COR-L47 (cell line): ENCODE results near the gene ADARB1.

Source experiments
- DNase-seq: peaks from one replicate; lab custom pipeline; 2025; lab: John Stamatoyannopoulos, UW

ADARB1 gene

DNA sequence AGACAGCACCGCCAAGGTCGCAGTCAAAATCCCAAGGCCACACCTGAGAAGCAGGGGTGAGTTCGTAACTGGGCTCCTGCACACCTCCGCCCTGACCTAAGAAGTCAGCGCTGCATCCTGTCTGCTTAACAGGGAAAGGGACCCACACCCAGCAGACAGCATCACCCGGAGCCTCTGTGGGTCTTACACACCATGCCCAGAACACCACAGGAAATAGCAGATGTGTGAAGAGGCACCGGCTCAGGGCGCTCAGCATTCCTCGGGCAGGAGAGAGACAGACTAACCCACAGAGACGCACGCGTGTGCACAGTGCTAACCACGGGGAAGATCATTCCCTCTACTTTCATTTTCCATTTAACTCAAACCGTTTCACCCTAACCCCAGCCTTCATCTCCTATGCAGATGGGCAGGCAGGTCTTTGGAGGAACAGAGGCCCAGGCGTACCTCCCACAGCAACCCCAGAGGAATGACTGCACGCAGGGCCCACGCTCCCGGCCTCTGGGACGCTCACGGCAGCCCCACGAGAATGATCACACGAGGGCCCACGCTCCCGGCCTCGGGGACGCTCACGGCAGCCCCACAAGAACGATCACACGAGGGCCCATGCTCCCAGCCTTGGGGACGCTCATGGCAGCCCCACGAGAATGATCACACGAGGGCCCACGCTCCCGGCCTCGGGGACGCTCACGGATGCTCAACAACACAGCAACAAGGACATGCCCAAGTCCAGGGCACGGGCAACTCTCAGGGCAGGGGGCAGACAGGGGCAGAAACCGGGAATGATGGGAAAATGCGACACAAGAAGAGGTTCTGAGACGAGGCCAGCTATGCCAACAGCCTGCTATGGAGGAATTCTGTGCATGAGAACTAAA lies 192.4 kb downstream of the ADARB1 start:
- no peak for DNase-seq

DNA sequence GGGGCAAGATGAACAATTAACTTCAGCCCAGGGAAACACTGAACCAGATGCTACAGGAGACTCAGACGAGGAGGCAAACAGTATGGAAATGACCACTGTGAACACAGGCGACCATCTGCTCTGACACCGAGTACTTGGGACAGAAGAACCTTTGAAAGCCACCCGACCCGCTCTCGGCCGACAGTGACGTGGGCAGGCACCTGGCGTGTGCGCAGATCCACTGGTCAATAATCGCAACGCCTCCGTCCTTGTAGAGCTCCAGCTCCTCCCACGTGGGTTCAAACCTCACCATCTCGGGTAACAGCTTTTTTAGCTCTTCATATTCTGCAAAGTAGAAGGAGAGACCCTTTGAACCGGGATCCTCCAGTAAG lies 193.0 kb downstream of the ADARB1 start:
- DNase-seq: no peak

- no peak for DNase-seq
Measured at GRCh38 chr21:45269861-45270260, 195.5 kb downstream of the ADARB1 start.

- DNase-seq: no peak
Measured at GRCh38 chr21:45270306-45270821, 196.0 kb downstream of the ADARB1 start.
